Activated naive CD4-positive, alpha-beta T cell treated with anti-CD3 and anti-CD28 coated beads, Interleukin-2, amount 10 ng/mL, durations not matched to agents 7 days and 5 days (primary cell): ENCODE measurements around the gene SLC16A5.
"Not testable (repeated sequence)": the region's sequence is repeated elsewhere in the genome, so short reads cannot be mapped to it uniquely, and the experiment has no call there.

Experiments used
- CTCF ChIA-PET: fragments of 350-600 bp; sonication (Branson Sonifier 250); formaldehyde crosslinking; loops from one replicate; lab custom pipeline; 2021; ENCODE audit warnings: antibody characterized with exemption; lab: Charles Lee
- DNase-seq: peaks from one replicate; pipeline ENCODE4 v3.0.0-alpha.2; 2020
- H3K27ac Mint-ChIP-seq: one replicate; pipeline ENCODE4 v1.8.0; 2021; ENCODE audit warnings: mild to moderate bottlenecking, moderate library complexity, mixed read lengths
- H3K27me3 Mint-ChIP-seq: one replicate; pipeline ENCODE4 v1.8.0; 2021; ENCODE audit warnings: mild to moderate bottlenecking, mixed read lengths
- H3K36me3 Mint-ChIP-seq: one replicate; pipeline ENCODE4 v1.8.0; 2021; ENCODE audit warnings: mixed read lengths
- H3K4me1 Mint-ChIP-seq: one replicate; pipeline ENCODE4 v1.8.0; 2021; ENCODE audit warnings: mixed read lengths
- H3K4me3 Mint-ChIP-seq: one replicate; pipeline ENCODE4 v1.8.0; 2021; ENCODE audit warnings: mild to moderate bottlenecking, moderate library complexity, mixed read lengths
- H3K9me3 Mint-ChIP-seq: one replicate; pipeline ENCODE4 v1.8.0; 2021; ENCODE audit warnings: mixed read lengths

SLC16A5 gene

DNA sequence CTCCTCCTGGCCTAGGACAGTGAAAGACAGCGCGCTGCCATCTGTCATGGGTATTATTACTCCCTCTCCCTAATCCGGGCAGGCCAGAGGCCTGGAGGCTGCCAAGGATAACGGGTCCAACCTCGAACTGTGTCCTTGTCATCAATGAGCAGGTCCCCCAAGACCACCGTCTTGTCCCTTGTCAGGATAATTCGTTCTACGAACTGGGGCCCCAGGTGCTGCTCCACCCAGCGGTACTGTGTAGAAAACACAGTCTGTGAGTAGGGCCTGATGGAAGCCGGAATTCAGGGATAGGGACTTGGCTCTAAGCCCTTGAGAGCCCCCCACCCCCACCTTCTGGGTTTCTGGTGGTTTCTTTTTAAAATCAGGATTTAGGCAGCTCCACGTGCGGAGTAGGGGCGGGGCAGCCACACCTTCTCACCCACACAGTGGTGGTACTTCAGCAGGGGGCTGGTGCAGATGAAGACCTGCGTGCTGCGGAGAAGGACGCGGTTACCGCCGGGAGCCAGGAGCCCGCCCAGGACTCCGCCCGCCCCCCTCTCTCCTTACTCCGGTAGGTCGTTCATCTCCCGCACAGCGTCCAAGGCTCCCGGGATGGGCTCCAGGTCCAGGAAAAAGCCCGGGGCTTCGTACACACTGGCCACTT, 43.0 kb downstream of the SLC16A5 start:
- no peaks in the 10 kb centered on the region for H3K27me3 Mint-ChIP-seq
- peaks cover 24% of the 10 kb centered on the region for H3K36me3 Mint-ChIP-seq
- CTCF ChIA-PET, result interaction anchor here (0.9 to 12.7 kb wide), 9 partner anchors 10 to 169 kb away, joined by 3 to 164 read pairs (median 5); no protein-coding TSS in a partner anchor
- peak; percentile 62 for DNase-seq
- peaks cover 36% of the 10 kb centered on the region for H3K4me1 Mint-ChIP-seq
- H3K9me3 Mint-ChIP-seq, result no peaks in the 10 kb centered on the region
- H3K27ac Mint-ChIP-seq, result peak overlapping the region; percentile 92
- H3K4me3 Mint-ChIP-seq, result peak overlapping the region; percentile 88

DNA sequence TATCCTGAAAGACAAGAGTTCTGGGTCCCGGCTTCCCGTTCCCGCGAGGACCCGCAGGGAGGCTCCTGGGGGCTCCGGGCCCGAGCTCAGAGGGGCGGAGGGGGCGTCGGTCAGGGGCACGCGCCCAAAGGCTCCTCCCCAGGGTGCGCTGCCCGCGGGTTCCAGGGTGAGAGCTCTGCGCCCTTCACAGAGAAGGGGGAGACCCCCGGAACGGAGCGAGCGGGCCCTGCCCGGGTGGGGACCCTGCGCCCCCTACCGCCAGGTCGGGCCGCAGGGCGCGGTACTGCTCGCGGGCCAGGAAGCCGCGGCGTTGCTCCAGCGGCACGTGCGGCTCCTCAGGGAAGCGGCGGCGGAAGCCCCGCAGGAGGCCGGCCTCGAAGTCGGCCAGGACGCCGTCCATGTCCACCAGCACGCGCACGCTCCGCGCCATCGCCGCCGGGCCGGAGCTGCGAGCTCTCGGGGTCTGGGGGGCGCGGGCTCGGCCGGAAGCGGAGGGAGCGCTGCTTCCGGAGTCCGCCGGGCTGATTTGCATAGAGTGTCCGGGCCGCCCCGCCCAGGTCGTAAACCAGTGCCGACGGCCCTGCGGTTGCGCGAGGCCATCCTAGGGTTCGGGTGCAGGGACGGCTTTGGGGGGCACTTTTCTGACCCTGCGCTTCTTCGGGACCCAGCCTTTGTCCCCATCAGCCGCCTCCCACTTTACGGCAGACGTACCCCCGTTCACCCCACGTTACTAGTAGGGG, 43.7 kb downstream of the SLC16A5 start, which contains the start of gene NT5C:
TSS of gene NT5C (minus strand) at position 465 of the 740 bp plus-strand sequence. CDS start at position 430, 35 bp downstream.
- Mint-ChIP-seq H3K4me3 (peak within 1 kb of the TSS; percentile 88), H3K9me3 (no peaks in the 10 kb centered on the region), H3K27me3 (no peaks in the 10 kb centered on the region), H3K36me3 (peaks cover 25% of the 10 kb centered on the region), H3K4me1 (peaks cover 29% of the 10 kb centered on the region), H3K27ac (peak within 1 kb of the TSS; percentile 92)
- CTCF ChIA-PET, result interaction anchor here (0.7 to 12.7 kb wide), 11 partner anchors 10 to 170 kb away, joined by 3 to 164 read pairs (median 3); no protein-coding TSS in a partner anchor
- peak; percentile 81 for DNase-seq

DNA sequence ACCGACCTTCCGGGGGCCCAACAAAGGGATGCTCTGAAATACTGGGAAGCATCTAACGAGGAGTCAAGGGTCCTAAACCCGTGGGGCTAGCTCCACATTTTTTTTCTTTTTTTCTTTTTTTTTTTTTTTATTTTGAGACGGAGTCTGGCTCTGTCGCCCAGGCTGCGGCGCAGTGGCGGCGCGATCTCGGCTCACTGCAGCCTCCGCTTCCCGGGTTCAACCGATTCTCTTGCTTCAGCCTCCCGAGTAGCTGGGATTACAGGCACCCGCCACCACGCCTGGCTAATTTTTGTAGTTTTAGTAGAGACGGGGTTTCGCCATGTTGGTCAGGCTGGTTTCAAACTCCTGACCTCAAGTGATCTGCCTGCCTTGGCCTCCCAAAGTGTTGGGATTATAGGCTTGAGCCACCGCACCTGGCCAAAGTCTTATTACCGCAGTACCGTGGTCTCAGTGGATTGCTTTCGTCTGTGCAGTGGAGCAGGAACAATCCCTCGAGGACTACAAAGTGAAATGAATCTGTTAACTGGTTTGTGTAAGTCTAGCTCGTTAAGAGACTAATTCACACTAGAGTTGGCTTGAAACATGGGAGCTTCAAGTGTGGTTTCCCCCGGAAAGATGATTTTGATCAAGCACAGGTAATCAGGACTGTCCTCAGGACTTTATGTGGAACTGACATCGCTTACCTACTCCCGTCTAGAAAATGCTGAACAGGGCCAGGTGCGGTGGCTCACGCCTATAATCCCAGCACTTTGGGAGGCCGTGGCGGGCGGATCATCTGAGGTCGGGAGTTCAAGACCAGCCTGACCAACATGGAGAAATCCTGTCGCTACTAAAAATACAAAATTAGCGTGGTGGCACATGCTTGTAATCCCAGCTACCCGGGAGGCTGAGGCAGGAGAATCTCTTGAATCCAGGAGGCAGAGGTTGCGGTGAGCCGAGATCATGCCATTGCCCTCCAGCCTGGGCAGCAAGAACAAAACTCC, 44.6 kb downstream of the SLC16A5 start:
- Mint-ChIP-seq H3K36me3 (peaks cover 31% of the 10 kb centered on the region), H3K4me1 (peaks cover 32% of the 10 kb centered on the region), H3K27ac (peak overlapping the region; percentile 85), H3K4me3 (peak overlapping the region; percentile 88)
- CTCF ChIA-PET, result interaction anchor here (0.6 to 12.7 kb wide), 6 partner anchors 10 to 70 kb away, joined by 3 to 164 read pairs (median 4); no protein-coding TSS in a partner anchor
- H3K27me3 Mint-ChIP-seq, H3K9me3 Mint-ChIP-seq, DNase-seq: not testable (repeated sequence)

DNA sequence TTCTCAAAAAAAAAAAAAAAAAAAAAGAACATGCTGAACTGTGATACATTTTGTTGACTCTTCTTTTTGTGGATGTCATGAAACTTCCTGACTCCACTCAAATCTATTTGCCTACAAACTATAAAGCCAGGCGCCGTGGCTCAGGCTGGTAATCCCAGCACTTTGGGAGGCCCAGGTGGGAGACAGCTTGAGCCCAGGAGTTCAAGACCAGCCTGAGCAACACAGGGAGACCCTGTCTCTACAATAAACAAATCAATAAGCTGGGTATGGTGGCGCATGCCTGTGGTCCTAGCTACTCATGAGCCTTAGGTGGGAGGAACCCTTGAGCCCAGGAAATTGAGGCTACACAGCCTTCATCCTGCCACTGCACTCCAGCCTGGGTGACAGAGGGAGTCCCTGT, 45.2 kb downstream of the SLC16A5 start:
- Mint-ChIP-seq H3K36me3 (peaks cover 31% of the 10 kb centered on the region), H3K4me1 (peaks cover 32% of the 10 kb centered on the region), H3K27ac (peak overlapping the region; percentile 58)

DNA sequence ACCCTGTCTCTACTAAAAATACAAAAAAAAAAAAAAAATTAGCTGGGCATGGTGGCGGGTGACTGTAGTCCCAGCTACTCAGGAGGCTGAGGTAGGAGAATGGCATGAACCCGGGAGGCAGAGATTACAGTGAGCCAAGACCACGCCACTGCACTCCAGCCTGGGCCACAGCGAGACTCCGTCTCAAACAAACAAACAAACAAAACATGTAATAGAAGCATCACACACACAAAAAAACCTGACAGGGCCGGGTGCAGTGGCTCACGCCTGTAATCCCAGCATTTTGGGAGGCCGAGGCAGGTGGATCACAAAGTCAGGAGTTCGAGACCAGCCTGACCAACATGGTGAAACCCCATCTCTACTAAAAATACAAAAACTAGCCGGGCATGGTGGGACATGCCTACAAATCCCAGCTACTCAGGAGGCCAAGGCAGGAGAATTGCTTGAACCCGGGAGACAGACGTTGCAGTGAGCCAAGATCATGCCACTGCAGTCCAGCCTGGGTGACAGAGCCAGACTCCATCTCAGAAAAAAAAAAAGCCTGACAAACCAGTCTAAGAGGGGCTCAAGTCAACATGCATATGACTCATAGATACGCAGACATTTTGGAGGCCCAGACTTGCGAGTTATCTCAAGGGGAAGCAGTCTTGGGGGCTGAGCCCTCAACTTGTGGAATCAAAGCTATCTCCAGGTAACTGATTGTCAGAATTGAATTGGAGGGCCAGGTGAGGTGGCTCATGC, 46.0 kb downstream of the SLC16A5 start:
- CTCF ChIA-PET, result interaction anchor here (12.7 kb wide), 1 partner anchor 20 kb away, joined by 164 read pairs; no protein-coding TSS in a partner anchor
- not testable (repeated sequence) for H3K27me3 Mint-ChIP-seq, H3K27ac Mint-ChIP-seq, DNase-seq, H3K4me3 Mint-ChIP-seq, H3K9me3 Mint-ChIP-seq
- peaks cover 30% of the 10 kb centered on the region for H3K4me1 Mint-ChIP-seq
- peaks cover 31% of the 10 kb centered on the region for H3K36me3 Mint-ChIP-seq

More for the DNA sequence above, 45.2 kb downstream of the SLC16A5 start:
- no peaks in the 10 kb centered on the region for H3K9me3 Mint-ChIP-seq
- H3K4me3 Mint-ChIP-seq, result no peak overlapping the region
- no peak for DNase-seq
- H3K27me3 Mint-ChIP-seq, result no peaks in the 10 kb centered on the region
- CTCF ChIA-PET, result interaction anchor here (1.3 to 12.7 kb wide), 2 partner anchors 19 to 70 kb away, joined by 4 to 164 read pairs; no protein-coding TSS in a partner anchor

- no peak for DNase-seq
- Mint-ChIP-seq H3K27me3 (no peaks in the 10 kb centered on the region), H3K9me3 (no peaks in the 10 kb centered on the region), H3K4me1 (peaks cover 27% of the 10 kb centered on the region), H3K4me3 (no peak overlapping the region), H3K36me3 (peaks cover 35% of the 10 kb centered on the region), H3K27ac (peak overlapping the region; percentile 28)
- CTCF ChIA-PET, result no interaction called here
These were observed 47.7 kb downstream of the SLC16A5 start for GRCh38 chr17:75135452-75135851.

- H3K27me3 Mint-ChIP-seq, result no peaks in the 10 kb centered on the region
- H3K27ac Mint-ChIP-seq, result no peak overlapping the region
- no peaks in the 10 kb centered on the region for H3K9me3 Mint-ChIP-seq
- H3K4me1 Mint-ChIP-seq, result peaks cover 28% of the 10 kb centered on the region
- H3K4me3 Mint-ChIP-seq, result no peak overlapping the region
- CTCF ChIA-PET, result no interaction called here
- H3K36me3 Mint-ChIP-seq, result peaks cover 36% of the 10 kb centered on the region
- no peak for DNase-seq
These were observed 48.2 kb downstream of the SLC16A5 start for GRCh38 chr17:75135946-75136345.

DNA sequence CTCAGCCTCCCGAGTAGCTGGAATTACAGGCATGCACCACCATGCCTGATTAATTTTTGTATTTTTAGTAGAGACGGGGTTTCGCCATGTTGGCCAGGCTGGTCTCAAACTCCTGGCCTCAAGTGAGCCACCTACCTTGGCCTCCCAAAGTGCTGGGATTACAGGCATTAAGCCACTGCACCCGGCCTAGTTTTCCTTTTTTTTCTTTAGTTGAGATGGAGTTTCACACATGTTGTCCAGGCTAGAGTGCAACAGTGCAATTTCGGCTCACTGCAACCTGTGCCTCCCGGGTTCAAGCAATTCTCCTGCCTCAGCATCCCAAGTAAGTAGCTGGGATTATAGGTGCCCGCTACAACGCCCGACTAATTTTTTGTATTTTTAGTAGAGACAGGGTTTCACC, 50.0 kb downstream of the SLC16A5 start:
- H3K4me1 Mint-ChIP-seq, result peaks cover 30% of the 10 kb centered on the region
- H3K27me3 Mint-ChIP-seq, H3K9me3 Mint-ChIP-seq, H3K4me3 Mint-ChIP-seq, DNase-seq, H3K27ac Mint-ChIP-seq: not testable (repeated sequence)
- CTCF ChIA-PET, result interaction anchor here (1.0 kb wide), 1 partner anchor 102 kb away, joined by 3 read pairs; no protein-coding TSS in a partner anchor
- peaks cover 47% of the 10 kb centered on the region for H3K36me3 Mint-ChIP-seq

GRCh38 chr17:75138519-75138918, 50.8 kb downstream of the SLC16A5 start:
- Mint-ChIP-seq H3K4me3 (no peak overlapping the region), H3K27ac (no peak overlapping the region), H3K9me3 (no peaks in the 10 kb centered on the region), H3K36me3 (peaks cover 52% of the 10 kb centered on the region), H3K4me1 (peaks cover 25% of the 10 kb centered on the region), H3K27me3 (no peaks in the 10 kb centered on the region)
- CTCF ChIA-PET, result interaction anchor here (1.3 to 1.5 kb wide), 2 partner anchors 25 to 79 kb away, joined by 3 to 6 read pairs; no protein-coding TSS in a partner anchor
- DNase-seq, result no peak

GRCh38 chr17:75142236-75142971, 54.6 kb downstream of the SLC16A5 start:
- CTCF ChIA-PET, result interaction anchor here (0.8 to 2.6 kb wide), 4 partner anchors 10 to 30 kb away, joined by 3 to 7 read pairs (median 5); partner anchors contain the start of gene NT5C
- no peak for DNase-seq
- Mint-ChIP-seq H3K27me3 (no peaks in the 10 kb centered on the region), H3K4me1 (peaks cover 26% of the 10 kb centered on the region), H3K27ac (no peak overlapping the region), H3K36me3 (peaks cover 66% of the 10 kb centered on the region), H3K9me3 (no peaks in the 10 kb centered on the region), H3K4me3 (no peak overlapping the region)

- Mint-ChIP-seq H3K4me3 (no peak overlapping the region), H3K27ac (peak overlapping the region; percentile 7), H3K27me3 (no peaks in the 10 kb centered on the region), H3K9me3 (no peaks in the 10 kb centered on the region), H3K4me1 (peaks cover 41% of the 10 kb centered on the region), H3K36me3 (peaks cover 80% of the 10 kb centered on the region)
- no peak for DNase-seq
- CTCF ChIA-PET, result interaction anchor here (1.8 to 2.3 kb wide), 3 partner anchors 14 to 31 kb away, joined by 6 to 11 read pairs (median 10); partner anchors contain the start of gene NT5C
These were observed 57.2 kb downstream of the SLC16A5 start for GRCh38 chr17:75144816-75145512.

DNA sequence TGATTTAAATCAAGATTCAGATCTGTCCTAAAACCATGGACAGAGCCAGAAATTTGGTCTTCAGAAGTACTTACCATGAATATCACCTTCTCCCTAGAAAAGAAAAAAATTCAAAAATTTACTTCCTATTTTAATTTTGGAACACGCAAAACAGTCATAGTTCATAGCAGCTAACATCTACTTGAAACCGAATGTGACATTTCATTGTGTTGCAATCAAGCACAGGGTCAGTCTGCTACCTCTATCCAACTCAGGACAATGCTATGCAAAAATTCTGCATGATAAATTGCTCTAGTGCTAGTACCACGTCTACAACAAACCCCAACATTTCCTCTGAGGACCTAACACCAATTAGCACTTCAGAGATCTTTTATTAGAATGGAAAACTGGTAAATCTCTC, 58.8 kb downstream of the SLC16A5 start:
- Mint-ChIP-seq H3K27me3 (no peaks in the 10 kb centered on the region), H3K4me3 (no peak overlapping the region), H3K27ac (no peak overlapping the region), H3K4me1 (peaks cover 31% of the 10 kb centered on the region), H3K36me3 (peaks cover 65% of the 10 kb centered on the region), H3K9me3 (no peaks in the 10 kb centered on the region)
- CTCF ChIA-PET, result interaction anchor here (1.8 kb wide), 1 partner anchor 15 kb away, joined by 6 read pairs; the partner anchor contains the start of gene NT5C
- DNase-seq, result no peak
